SU-DHL-6 (cell line): ENCODE measurements around the gene MISP.

Experiments
- H2AFZ ChIP-seq: fragments of 200-600 bp; sonication (generic); 2 replicates; pipeline ENCODE4 v1.6.1; 2014; ENCODE audit warnings: low read depth, mild to moderate bottlenecking, moderate library complexity, mixed read lengths, antibody characterized with exemption, low read length; ENCODE audit not compliant: severe bottlenecking
- H3F3A ChIP-seq: fragments of 200-600 bp; shearing (Covaris generic); 2 replicates; pipeline ENCODE4 v1.6.0; 2016; ENCODE audit warnings: antibody characterized with exemption, mild to moderate bottlenecking; ENCODE audit not compliant: insufficient read depth
- H3K27ac ChIP-seq: fragments of 200-600 bp; sonication (generic); 2 replicates; pipeline ENCODE4 v1.5.1; 2016; ENCODE audit warnings: low read depth, mild to moderate bottlenecking, low read length, moderate library complexity, mixed read lengths
- H3K27me3 ChIP-seq: fragments of 200-600 bp; sonication (generic), shearing (Covaris generic); 2 replicates; pipeline ENCODE4 v1.6.0; 2014; ENCODE audit warnings: mild to moderate bottlenecking, low read length
- H3K36me3 ChIP-seq: fragments of 200-600 bp; sonication (generic); 2 replicates; pipeline ENCODE4 v1.6.1; 2014; ENCODE audit warnings: mild to moderate bottlenecking, low read length, mixed read lengths
- H3K4me2 ChIP-seq: fragments of 300-600, 200-600 bp; shearing (Covaris generic), sonication (generic); 2 replicates; pipeline ENCODE4 v1.6.0; 2014; ENCODE audit warnings: low read length, low read depth, mild to moderate bottlenecking; ENCODE audit not compliant: poor library complexity, severe bottlenecking
- H3K4me3 ChIP-seq: fragments of 200-600 bp; sonication (generic); 2 replicates; pipeline ENCODE4 v1.5.1; 2014; ENCODE audit warnings: antibody characterized with exemption, low read length, mild to moderate bottlenecking, mixed read lengths; ENCODE audit not compliant: insufficient read depth, poor library complexity, severe bottlenecking
- H3K79me2 ChIP-seq: fragments of 200-600 bp; sonication (generic); 2 replicates; pipeline ENCODE4 v1.6.1; 2014; ENCODE audit warnings: mild to moderate bottlenecking, low read length, moderate library complexity; ENCODE audit not compliant: insufficient read depth
- H3K9ac ChIP-seq: fragments of 200-600 bp; sonication (generic); 2 replicates; pipeline ENCODE4 v1.7.0; 2014; ENCODE audit warnings: mild to moderate bottlenecking, low read length
- H3K9me2 ChIP-seq: fragments of 200-600 bp; sonication (generic); replicated peaks from 2 replicates; pipeline ENCODE4 v1.6.1; 2014; ENCODE audit warnings: low read length; ENCODE audit not compliant: insufficient read depth
- H3K9me3 ChIP-seq: fragments of 200-600 bp; sonication (generic); 2 replicates; pipeline ENCODE4 v1.6.1; 2014; ENCODE audit warnings: low read length, mixed read lengths; ENCODE audit not compliant: insufficient read depth
- H4K20me1 ChIP-seq: fragments of 200-600 bp; sonication (generic); 2 replicates; pipeline ENCODE4 v1.6.1; 2014; ENCODE audit warnings: low read depth, mild to moderate bottlenecking, antibody characterized with exemption, low read length, moderate library complexity, mixed read lengths
- CTCF ChIP-seq: fragments of 200-600 bp; sonication (generic); IDR thresholded peaks from one replicate; pipeline ENCODE4 v1.5.1; 2017; ENCODE audit warnings: antibody characterized with exemption, mild to moderate bottlenecking, low read length, moderate library complexity; ENCODE audit not compliant: insufficient read depth, poor library complexity, severe bottlenecking
- EZH2phosphoT487 ChIP-seq: fragments of 200-600 bp; sonication (generic), shearing (Covaris generic); conservative IDR thresholded peaks from 2 replicates; pipeline ENCODE4 v1.6.1; 2018; ENCODE audit warnings: mild to moderate bottlenecking, antibody characterized with exemption, low read length, moderate library complexity, mixed read lengths

The MISP gene

GRCh38 chr19:772063-772462 is 21.2 kb downstream of the MISP start:
- TF ChIP-seq CTCF (no peak), EZH2phosphoT487 (no peak)
- Histone ChIP-seq H3K27me3 (no peaks in the 10 kb centered on the region), H3K9me3 (no peaks in the 10 kb centered on the region), H4K20me1 (no peaks in the 10 kb centered on the region), H3K4me3 (no peak overlapping the region), H3F3A (no peaks in the 10 kb centered on the region), H2AFZ (no peak overlapping the region), H3K79me2 (no peaks in the 10 kb centered on the region), H3K9me2 (no peaks in the 10 kb centered on the region), H3K9ac (no peak overlapping the region), H3K4me2 (no peak overlapping the region), H3K27ac (no peak overlapping the region), H3K36me3 (no peaks in the 10 kb centered on the region)

GRCh38 chr19:772730-773436 is 22.0 kb downstream of the MISP start:
- Histone ChIP-seq H2AFZ (no peak overlapping the region), H3K36me3 (no peaks in the 10 kb centered on the region), H3K9ac (no peak overlapping the region), H3K9me3 (no peaks in the 10 kb centered on the region), H3K79me2 (no peaks in the 10 kb centered on the region), H4K20me1 (no peaks in the 10 kb centered on the region), H3K9me2 (no peaks in the 10 kb centered on the region), H3K27ac (no peak overlapping the region), H3K4me3 (no peak overlapping the region), H3F3A (no peaks in the 10 kb centered on the region), H3K4me2 (no peak overlapping the region), H3K27me3 (no peaks in the 10 kb centered on the region)
- no peak for TF ChIP-seq CTCF
- TF ChIP-seq EZH2phosphoT487: no peak

- Histone ChIP-seq H3K9ac (no peak overlapping the region), H3K27ac (no peak overlapping the region), H3K36me3 (no peaks in the 10 kb centered on the region), H2AFZ (no peak overlapping the region), H4K20me1 (no peaks in the 10 kb centered on the region), H3K79me2 (no peaks in the 10 kb centered on the region), H3K9me2 (no peaks in the 10 kb centered on the region), H3K4me3 (no peak overlapping the region), H3F3A (no peaks in the 10 kb centered on the region), H3K27me3 (no peaks in the 10 kb centered on the region), H3K4me2 (no peak overlapping the region), H3K9me3 (no peaks in the 10 kb centered on the region)
- TF ChIP-seq CTCF (no peak), EZH2phosphoT487 (no peak)
Observed at GRCh38 chr19:776549-776948, 25.6 kb downstream of the MISP start.
